HG03095 (cell line): Measurements from ENCODE around the gene RGS2.
A peak's percentile ranks its signal among the peaks of the same experiment; 100 is the strongest.

Experiments used
- ATAC-seq: cut with Tn5 transposase; IDR thresholded peaks from one replicate; pipeline ENCODE4 v1.9.1; 2021; ENCODE audit warnings: moderate library complexity; ENCODE audit not compliant: unreplicated experiment

The RGS2 gene

DNA sequence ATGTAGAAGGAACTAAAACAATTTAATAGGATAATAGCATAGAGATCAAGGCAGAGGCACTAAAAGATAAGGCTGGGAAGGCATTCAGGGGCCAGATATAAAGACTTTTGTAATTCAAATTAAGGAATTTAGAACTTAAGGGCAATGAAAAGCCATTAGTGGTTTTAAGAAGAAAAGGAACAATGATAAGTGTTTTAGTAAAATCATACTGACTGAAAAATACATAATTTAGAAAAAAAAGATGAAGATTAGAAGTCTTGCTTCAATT lies 14.1 kb upstream of the RGS2 start:
- ATAC-seq, result no peak

DNA sequence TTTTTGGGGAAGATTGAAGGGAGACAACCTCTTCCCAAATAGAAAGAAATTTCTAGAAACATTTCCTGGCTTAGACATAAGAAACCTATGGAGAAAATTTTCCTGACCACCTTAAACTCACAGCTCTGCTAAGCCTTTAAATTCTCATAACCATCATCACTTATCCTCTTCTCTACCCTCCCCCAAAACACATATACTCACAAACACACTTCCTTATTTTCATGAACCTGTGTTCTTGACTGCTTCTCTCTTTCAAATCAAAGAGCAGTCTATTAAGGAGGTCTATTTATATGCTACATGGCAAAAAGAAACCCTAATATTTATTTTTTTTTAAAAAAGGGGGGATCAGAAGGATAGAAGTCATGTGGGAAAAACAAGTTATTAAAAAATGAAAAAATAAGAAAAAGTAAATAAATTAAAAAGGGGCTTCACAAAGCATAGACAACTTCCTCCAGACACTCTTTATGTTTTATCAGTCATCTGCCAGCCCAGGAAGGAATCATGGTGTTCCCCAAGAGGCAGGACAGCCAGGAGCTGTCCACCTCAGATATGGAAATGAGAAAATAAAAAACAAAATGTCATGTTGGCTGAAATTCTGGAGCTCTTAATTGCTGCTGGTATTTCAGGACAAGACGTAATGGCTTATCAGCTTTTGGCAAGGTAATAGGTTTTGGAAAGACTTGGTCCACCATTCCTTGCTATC lies 12.8 kb upstream of the RGS2 start:
- ATAC-seq, result no peak

DNA sequence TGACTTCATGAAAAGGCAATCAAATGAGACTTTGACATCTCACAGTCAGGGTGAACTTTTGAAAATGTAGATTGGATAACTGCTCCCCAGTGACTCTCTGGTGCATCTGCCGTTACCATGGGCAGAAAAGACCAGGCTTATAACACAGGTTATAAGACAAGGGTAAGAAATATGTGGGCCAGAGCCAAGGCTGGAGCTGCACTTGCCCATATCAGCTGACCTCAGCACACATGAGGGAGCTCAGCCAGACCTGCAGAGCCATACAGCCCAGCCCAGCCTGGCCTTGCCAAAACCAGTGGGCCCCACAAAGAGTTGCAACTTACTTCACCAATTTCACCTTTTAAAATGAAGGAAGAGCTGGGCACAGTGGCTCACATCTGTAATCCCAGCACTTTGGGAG lies 11.7 kb upstream of the RGS2 start:
- no peak for ATAC-seq

DNA sequence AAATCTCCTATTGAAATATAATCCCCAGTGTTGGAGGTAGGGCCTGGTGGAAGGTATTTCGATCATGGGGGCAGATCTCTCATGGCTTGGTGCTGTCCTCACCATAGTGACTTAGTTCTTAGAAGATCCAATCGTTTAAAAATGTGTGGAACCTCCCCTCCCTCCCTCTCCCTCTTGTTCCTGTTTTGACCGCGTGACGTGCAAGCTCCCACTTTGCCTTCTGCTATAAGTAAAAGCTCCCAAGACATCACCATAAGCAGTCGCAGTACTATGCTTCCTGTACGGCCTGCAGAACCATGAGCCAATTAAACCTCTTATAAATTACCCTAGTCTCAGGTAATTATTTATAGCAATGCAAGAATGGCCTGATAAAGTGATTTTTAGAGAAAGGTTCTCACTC lies 10.9 kb upstream of the RGS2 start:
- no peak for ATAC-seq

DNA sequence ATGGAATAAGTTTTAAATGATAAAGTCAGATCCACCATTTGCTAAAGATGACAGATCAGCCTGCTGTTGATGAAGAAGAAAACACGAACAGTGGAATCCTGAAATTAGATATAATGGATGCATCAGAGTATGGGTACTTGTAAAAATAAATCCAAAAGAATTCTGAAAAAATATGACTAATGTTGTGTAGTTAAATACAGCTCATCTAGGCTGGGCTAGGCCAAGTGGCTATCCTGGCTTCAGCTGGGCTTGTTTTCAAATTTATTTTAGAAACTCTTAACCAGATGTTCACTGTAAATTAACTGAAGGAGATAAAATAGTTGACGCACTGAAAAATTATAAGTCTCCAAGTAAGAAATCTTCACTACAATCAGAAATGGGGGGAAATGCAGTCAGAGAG lies 7.4 kb upstream of the RGS2 start:
- ATAC-seq, result no peak

DNA sequence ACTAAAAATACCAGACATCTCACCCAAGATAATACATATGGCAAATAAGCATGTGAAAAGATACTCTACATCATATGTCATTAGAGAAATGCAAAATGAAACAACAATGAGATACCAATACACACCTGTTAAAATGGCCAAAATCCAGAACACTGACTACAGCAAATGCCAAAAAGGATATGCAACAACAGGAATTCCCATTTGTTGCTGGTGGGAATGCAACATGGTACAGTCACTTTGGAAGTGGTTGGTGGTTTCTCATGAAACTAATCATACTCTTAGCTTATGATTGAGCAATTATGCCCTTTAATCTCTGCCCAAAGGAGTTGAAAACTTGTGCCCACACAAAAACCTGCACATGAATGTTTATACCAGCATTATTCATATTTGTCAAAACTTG lies 6.4 kb upstream of the RGS2 start:
- ATAC-seq, result no peak

DNA sequence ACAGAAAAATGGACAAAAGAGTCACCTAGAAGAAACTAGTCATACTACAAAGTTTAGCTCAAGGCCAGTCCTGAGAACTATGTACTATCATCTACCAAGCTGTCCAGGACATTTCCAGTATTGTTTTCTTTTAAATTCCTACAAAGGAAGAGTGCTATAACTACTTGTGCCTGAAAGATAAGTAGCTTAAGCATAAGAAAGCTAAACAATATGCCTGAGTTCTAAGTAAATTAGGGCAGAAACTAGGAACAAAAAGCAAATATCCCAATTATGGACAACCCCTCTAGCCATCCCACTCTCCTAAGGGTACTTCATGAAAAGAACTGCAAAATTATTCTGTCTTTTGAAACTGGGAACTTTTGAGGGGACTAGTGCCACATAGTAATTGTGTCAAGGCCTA lies 5.3 kb upstream of the RGS2 start:
- no peak for ATAC-seq

DNA sequence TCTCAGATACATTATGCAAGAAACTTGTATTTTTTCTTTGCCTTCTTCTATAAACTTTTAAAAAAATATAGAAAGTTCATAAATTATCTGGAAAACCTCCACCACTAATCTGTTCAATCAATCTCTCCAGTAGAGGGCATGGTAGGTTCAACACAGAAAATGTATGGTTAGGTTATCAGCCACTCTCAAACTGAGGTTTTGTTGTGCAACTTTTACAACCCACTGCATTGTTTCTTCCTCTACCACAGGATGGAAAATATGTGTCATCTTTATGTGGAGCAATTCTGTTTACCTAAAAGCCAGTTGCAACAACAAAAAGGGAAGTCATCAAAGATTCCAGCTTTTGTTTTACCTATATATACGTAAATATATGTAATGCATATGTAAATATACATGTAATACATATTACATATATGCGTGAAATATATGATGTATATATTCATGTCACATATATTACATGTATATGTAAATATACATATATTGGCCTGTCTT lies 3.0 kb upstream of the RGS2 start:
- ATAC-seq, result no peak

DNA sequence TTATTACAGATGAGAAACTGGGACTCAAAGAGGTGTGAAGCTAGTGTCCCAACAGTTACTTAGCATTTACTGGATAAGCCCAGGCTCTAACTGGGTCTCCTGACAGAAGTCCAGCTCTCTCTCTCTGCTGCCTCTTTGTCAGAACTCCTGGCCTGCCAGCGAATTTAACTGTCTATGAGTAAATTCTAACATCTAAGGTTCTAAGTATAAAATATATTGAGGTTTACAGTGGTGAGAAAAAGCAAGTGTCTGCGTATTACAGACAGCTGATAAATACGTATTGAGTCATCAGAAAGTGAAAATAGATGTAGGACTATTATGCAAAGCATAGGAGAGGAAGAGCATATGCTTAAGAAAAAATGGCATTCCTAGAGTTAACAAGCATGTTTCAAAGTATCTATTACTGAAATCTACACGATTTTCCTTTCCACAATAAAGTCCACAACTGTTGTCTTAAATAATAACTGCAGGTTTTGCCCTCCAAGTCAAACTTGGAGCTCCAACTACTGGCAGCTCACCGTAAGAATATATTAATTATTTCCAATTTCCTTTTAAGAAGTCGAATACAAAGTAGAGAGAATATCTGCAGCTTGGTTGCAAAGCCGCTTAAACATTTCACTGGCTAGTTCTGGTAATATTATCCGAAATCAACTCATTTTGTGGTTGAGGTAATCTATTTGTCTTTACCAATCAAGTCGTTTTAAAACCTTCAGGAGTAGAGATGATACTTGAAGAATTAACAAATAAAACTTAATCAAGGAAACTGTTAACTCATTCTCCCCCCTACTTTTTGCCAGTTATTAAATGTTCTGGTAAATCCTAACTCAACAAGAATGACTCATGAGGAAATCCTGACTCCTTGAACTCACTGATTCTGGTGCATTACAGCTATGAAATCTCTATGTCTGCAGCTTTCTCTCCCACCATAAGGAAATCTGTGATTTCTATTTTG lies 1.4 kb upstream of the RGS2 start:
- ATAC-seq, result peak; percentile 33

DNA sequence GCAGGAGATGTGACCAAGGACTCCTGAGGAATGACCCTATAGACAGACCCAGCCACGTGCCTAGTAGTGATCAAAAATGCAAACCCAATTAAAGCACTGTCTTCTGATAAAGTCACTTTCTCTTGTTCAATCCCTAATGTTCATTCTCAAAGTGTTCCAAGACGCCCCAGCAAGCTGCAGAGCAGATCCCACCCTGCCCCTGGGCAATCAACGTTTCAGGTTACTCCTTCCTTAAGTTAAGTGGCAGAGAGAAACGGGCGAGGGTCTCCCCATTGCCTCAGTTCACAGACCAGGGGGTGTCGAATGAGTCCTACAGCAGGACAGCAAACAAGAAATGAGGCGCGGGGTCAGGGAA lies 699 bp upstream of the RGS2 start:
- no peak for ATAC-seq

DNA sequence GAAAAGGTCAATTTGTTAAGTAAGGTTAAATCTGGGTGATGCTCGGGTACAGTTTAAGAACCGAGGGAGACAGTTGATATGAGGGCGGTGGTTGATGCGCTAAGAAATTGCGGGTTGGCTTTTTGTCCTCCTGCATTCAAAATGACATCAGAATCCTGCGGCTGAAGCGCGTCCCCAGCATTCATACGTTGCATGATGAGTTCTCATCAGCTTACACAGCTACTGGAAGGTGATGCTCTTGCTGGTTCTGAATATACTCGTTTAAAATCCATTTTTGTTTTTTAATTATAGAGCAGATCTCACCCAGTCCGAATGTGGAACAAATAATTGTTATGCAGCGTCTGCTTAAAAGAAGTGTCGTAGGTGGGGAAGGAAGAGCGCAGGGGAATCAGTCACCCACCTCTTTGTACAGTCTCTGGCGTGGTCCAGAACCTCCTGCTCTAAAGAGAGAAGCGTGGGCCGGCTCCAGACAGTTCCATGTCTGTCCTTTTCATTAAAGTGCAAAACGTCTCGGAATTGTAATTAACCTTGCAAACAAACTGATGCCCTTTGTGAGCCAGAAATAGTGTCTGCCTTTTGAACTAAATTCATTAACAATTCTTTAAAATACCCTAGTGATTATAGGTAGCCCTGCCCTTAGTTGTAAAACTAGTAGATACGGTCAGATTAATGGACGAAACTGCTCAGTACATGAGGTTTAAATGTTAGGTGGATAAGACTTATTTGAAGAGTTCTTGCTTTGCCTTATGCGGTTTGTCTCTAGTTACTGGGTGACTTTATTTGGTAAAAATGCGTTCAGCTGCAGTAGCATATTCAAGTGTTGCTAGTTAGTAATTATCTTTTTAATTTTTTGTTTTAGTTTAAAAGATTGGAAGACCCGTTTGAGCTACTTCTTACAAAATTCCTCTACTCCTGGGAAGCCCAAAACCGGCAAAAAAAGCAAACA lies 741 bp downstream of the RGS2 start:
- no peak for ATAC-seq

DNA sequence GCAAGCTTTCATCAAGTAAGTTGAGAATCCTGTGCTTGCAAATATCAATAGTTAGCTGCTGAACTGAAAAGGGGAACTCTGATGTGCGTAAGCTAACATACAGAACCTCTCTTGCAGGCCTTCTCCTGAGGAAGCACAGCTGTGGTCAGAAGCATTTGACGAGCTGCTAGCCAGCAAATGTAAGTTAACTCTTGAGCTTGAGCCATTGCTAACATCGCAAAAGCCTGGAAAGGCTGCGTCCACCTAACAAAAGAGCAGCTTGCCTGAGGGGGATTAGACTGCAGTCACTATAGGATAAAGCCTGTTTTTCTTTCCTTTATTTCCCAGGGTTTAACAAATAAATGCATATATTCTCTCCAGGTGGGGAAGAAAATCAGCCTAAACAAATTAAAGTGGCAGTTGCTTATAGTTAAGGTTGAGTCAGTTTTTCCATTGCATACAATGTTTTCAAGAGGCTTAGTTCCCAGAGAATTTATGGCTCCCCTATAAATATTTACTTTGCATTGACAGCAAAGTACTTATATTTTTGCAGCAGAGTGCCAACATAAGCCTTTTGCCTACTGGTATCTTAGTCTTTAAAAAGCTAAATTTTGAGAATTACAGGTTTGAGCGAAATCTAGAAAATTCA lies 1.5 kb downstream of the RGS2 start:
- ATAC-seq, result no peak

DNA sequence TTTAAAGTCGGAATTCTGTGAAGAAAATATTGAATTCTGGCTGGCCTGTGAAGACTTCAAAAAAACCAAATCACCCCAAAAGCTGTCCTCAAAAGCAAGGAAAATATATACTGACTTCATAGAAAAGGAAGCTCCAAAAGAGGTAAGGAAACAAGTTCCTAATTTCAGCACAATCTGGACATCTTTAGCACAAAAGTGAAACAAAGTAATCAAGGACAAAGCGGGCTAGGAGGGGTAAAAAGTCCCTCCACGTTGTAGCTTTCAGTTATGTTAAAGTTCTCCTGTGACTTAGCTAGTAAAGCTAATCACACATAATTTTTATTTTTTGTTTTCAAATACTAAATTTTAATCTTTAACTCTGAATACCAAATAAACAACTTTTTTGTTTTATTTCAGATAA lies 2.2 kb downstream of the RGS2 start:
- no peak for ATAC-seq

DNA sequence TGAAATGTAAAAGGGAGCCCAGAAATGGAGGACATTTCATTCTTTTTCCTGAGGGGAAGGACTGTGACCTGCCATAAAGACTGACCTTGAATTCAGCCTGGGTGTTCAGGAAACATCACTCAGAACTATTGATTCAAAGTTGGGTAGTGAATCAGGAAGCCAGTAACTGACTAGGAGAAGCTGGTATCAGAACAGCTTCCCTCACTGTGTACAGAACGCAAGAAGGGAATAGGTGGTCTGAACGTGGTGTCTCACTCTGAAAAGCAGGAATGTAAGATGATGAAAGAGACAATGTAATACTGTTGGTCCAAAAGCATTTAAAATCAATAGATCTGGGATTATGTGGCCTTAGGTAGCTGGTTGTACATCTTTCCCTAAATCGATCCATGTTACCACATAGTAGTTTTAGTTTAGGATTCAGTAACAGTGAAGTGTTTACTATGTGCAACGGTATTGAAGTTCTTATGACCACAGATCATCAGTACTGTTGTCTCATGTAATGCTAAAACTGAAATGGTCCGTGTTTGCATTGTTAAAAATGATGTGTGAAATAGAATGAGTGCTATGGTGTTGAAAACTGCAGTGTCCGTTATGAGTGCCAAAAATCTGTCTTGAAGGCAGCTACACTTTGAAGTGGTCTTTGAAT lies 2.9 kb downstream of the RGS2 start:
- ATAC-seq, result no peak

DNA sequence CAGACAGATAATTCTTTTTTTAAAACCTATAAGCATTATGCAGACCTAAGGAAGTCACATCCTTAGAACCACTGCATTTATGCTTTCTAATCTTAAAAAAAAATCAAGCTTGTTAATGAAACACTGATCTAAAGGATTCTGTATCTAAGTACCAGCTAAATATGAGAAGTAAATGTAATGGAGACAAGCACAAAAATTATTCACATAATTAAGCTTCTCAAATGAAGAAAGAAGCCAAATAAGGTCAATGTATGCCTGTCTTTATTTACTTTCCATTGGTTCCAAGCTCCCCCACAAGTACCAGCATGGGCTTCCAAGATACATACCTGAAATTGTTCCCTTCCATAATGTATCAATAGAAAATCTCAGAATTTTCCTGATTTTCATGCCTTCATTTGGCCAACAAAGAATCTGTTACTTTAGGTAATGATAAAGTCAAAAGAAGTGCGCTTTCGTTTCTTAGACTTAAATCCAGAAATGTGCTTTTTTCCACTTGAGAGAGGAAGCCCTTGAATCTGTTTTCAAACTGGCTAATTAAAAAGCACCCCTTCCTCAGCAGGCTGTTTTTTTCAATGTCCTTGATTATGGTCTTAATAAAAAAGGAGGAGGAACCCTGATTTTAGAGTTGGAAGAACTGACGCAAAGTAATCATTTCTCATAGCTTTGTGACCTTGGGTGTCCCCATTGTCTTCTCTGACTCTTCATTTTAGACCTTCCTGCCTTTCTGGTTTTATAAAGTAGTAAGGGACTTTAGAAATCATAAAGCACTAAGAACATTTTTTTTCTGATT lies 3.8 kb downstream of the RGS2 start:
- ATAC-seq, result no peak

DNA sequence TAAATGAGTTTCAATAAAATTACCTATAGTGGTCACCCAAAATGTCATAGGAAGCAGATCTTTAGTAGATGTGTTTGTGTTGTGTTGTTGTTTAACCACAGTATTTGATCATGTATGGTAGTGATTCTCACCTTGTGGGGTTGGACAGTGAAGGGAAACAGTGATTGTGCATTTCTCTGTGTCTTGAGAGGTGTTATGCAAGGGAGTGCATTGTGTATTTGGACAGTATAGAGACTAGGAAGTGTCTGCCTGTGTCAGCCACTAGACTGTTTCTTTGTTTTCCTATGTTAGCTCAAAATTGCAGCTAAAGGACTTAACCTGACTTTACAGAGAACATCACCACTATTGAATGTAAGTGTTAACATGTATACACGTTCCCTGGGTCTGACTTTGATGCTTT lies 6.0 kb downstream of the RGS2 start:
- ATAC-seq, result no peak

DNA sequence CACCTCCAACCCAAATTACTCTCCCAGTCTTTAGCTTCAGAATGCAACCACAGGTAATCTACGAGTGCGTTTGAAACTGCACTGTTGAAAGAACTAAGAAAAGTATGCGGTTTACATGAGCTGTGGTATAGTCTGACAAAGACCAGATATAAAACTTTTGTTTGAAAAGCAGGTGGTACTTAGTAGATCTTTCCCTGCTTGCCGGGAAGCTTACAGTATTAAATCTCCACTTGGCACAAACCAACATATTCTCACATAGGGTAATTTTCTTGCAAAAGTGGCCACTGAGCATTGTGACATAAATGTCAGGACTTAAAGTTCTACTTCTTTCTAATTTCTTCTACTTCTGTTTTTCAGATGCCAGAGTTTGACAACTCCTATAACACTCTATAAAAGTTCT lies 8.4 kb downstream of the RGS2 start:
- no peak for ATAC-seq

DNA sequence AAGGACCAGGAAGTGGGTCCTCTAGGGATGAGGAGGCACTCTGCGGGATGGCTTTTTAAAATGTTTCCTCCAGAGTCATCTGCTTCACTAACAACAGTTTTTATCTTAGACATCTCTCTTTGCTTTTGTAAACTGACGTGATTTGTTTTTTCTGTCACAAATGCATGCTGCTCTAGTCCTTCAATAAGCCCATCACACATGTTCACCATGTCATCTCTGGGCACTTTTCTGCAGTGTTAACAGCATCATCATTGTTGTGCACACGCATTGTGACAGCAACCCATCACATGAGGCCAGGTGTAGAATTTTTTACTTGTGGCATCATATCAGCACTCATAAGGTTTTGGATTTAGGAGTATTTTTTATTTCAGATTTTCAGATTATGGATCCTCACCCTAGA lies 12.5 kb downstream of the RGS2 start:
- no peak for ATAC-seq

DNA sequence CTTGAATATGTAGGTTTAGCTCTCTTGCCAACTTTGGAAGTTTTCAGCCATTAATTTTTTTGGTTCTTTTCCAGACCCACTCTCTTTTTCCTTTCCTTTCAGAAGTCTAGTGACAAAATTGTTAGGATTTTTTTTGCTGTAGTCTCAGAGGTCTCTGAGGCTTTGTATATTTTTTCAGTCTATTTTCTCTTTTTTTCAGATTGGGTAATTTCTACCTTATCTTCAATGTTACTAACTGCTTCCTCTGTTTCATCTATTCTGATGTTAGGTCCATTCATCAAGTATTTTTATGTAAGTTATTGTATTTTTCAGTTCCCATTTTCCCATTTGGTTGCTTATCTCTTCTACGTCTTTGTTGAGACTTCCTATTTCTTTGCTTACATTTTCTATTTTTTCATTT lies 15.7 kb downstream of the RGS2 start:
- ATAC-seq, result no peak
